GM18873 (cell line): ENCODE data around the gene NEK2.
"Not testable (repeated sequence)": the region's sequence is repeated elsewhere in the genome, so short reads cannot be mapped to it uniquely, and the experiment has no call there.

ENCODE experiments used
- ATAC-seq: cut with Tn5 transposase; IDR thresholded peaks from one replicate; pipeline ENCODE4 v1.9.1; 2021; ENCODE audit warnings: mild to moderate bottlenecking, moderate library complexity, moderate number of reproducible peaks; ENCODE audit not compliant: unreplicated experiment, low FRiP score

The NEK2 gene

GRCh38 chr1:211634931-211635330 is 40.5 kb downstream of the NEK2 start:
- no peak for ATAC-seq

GRCh38 chr1:211634461-211634860 is 41.0 kb downstream of the NEK2 start:
- ATAC-seq: no peak

DNA sequence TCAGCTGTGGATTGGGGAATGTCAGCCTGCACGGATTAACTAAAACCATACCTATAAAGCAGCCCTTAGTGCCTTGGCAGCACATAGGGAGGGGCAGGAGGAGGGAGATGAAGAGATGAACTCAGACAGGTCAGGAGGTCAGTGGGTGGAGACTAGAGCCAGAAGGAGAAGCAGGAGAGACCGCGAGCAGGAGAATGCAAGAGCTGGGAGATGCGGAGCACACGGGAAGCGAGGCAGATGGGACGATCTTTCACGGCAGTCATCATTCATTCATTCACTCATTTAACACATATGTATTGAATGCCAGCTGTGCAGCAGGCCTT is 41.9 kb downstream of the NEK2 start:
- no peak for ATAC-seq

DNA sequence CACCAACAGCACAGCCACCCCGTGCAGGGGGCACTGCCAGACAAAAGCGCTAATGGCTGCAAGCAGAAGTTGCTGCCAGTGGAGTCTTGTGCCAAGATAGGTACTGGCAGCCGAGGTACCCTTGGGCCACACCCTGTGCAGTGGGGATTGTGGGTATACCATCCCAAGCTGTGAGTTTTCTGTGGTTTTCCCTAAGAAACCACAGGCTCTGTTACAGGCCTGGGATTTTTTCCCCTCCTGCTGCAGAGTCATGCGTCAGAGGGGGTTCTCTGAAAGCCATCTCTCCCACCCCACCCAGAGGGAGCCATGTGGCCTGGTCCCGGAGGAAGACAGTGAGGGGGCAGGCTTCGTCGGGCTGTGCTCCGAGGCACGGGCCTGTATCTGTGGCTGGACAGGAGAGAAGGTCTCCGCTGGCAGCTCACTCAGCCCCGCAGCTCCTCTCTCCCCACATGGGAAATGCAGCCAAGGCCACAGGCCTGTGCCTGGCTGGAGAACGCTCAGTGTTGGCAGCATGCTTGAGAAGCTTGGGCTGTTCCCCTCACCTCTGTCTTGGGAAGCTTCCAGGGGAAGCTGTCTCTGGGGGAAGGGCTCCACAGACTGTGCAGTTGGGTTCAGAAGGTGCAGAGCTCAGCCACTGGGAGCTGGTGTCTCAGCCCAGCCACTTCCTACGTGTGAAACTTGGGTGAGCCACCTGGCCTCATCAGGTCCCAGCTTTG is 42.5 kb downstream of the NEK2 start:
- ATAC-seq: no peak

GRCh38 chr1:211632117-211632807 is 43.2 kb downstream of the NEK2 start:
- peak; percentile 67 for ATAC-seq

DNA sequence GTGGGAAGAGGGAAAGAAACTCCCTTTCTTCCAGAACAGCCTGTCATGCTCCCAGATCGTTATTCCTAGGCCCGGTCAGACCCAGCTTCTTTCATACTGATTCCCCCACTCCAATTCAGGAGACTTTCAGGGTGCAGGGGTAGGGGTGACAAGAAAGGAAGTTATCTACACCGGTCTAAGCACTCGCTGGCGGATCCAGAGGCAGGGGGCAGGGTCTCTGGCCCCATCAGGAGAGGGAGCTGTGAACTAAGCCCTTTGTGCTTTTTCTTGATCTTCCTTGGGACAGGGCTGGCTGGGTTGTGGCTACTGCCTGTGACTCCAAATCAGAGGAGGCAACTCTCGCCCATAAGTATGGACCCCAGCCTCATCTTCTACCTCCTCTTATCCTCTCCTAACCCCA is 44.3 kb downstream of the NEK2 start:
- ATAC-seq: no peak

- ATAC-seq: no peak
These were observed 45.0 kb downstream of the NEK2 start for GRCh38 chr1:211630236-211631081.

- no peak for ATAC-seq
These were observed 47.0 kb downstream of the NEK2 start for GRCh38 chr1:211628417-211628816.

DNA sequence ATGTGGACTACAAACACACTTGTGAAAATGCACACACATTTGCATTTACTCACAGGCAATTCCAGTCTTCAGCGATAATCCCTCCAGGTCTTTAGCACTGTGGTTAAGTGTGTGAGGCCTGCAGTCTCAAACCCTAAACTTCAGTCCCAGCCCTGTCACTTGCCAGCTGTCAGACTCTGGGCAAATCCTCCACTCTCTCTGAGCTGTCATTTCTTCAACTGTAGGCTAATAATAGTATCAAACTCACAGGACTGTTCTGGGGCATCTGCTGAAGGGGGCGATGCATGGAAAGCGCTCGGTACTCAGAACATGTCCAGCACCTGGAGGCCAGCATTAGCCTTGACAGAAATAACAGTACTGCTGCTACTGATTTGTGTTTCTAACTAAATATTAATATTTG is 48.2 kb downstream of the NEK2 start:
- no peak for ATAC-seq

DNA sequence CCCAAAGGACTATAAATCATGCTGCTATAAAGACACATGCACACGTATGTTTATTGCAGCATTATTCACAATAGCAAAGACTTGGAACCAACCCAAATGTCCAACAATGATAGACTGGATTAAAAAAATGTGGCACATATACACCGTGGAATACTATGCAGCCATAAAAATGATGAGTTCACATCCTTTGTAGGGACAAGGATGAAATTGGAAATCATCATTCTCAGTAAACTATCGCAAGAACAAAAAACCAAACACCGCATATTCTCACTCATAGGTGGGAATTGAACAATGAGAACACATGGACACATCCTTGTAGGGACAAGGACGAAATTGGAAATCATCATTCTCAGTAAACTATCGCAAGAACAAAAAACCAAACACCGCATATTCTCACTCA is 49.6 kb downstream of the NEK2 start:
- not testable (repeated sequence) for ATAC-seq

DNA sequence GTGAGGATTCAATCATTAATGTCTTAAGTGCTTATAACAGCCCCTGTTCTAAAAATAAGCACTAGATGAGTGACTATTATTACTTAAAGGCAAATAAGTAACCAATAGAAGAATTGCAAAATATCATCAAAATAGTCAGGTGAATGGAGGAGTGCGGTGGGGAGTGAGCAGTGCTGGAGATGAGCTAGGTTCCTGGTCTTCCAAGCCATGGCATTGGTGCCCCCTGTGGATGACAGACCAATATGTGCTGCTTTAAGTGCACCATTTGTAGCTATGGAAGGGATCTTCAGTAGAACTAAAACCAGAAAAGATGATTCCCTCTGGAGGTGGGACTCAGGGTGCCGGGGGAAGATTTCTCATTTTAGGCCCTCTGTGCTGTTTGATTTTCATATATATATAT is 50.4 kb downstream of the NEK2 start:
- ATAC-seq: no peak

GRCh38 chr1:211623515-211623914 is 51.9 kb downstream of the NEK2 start:
- no peak for ATAC-seq

DNA sequence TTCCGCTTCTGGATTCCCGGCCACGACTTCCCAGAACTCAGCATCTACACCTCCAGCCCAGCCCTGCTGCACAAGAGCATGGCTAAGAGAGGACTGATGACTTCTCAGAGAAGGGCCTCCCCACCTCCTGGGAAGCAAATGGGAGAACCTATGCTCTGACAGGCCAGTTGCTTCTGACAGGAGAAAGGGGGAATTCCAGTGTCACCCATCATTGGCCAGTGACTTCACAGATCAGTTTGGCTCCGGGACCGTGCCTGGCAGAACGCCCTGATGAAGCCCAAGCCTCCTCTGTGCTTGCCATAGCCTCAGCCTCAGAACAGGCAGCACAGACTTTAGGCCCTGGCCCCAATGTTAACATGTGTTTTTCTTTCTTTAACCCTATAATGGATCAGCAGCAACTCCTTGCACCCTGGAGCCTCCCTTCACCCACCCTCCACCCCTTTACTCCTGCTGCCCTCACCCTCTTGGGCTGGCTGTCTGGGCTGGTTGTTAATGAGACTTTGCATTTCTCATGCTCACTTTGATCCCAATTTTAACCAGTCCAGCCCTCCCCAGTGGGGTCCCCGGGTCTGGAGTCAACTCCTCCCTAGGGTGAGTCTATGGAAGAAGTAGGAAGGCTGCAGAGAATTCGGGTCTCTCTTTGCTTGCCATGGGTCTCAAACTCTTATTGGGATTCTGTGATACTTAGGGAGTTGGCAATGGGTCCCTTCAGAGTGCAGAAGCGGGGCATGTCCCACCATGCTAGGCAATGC is 53.8 kb downstream of the NEK2 start:
- no peak for ATAC-seq

GRCh38 chr1:211620097-211620496 is 55.3 kb downstream of the NEK2 start:
- ATAC-seq: no peak

DNA sequence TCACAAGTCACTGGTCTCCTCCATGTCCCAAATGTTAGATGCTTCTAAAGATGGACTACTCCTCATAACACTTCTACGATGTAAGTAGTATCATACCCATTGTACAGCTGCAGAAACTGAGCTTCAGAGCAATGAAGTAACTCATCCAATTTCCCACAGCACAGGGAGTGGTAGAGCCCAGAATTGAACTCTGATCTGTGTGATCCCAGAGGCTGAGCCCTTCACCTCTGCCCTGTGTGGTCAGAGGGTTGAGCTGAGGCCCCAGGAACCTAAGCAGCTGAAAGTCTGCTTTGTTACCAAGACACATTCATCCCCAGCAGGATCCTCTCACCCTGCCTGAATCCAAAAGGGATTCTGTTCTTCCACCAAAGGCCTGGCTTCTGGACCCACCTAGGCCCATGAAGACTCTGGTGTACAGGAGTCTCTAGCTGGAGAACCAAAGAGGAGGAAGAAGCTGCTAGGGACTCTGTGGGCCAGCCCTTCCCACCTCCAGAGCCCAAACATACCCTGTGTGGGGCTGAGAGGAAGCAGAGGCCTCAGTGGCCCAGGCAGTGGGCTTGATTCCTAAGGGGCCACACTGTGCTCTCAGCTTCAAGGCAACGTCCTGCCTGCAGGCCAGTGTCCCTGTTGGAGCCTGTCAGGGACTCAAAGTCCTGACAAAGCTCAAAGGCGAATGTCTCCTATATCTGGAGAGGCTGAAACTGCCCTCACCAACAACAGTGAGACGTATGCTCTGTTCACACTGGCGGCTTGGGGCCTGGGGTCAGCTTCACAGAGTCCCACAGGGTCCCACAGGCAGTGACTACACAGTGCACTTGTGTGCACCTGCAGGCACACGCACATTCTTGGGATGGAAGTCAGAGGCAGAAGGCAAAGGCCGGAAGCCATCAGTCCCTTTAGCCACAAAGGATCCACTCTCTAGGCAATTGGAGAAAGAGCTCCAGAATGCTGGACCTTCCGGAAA is 56.1 kb downstream of the NEK2 start:
- ATAC-seq: no peak

GRCh38 chr1:211616965-211617297 is 58.5 kb downstream of the NEK2 start:
- ATAC-seq: no peak

- ATAC-seq: no peak
These were observed 59.0 kb downstream of the NEK2 start for GRCh38 chr1:211616231-211616964.

DNA sequence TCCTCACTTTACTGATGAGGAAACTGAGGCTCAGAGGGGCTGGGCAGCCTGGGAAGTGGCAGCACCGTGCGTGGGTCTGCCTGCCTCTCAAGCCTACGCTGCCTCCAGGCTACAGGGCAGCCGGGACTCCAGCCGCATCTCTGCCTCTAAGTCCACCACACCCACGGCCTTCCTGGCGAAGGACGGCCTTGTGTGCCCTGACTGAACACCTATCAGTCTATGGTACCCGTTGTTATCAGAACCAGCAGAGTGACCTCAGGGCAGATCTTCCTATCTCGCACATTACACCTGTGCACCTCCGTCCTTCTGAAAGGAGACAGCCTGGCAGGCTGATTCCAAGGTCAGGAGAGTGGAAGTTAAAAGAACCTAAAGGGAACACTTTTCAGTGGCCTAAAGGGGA is 60.8 kb downstream of the NEK2 start:
- ATAC-seq: no peak

DNA sequence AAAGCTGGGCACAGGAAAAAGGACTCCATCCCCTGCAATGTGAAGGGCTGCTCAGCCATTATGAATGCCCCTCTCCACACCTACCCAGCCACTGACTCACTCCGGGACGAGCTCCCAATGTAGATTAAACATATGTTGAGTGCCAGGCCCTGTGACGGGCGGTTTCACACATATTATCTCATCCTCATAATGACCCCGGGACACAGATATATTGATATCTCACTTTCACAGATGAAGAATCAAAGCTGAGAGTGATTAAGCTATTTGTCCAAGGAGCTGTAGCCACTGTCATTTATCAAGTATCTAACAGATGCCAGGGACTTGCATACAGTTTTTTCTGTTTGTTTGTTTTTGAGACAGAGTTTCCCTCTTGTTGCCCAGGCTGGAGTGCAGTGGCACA is 61.5 kb downstream of the NEK2 start:
- no peak for ATAC-seq
